ENCODE data around the gene RBBP5. TPM values are rescaled to one million over a fixed set of nuclear protein-coding genes. Genes with fewer than 3 reads are reported as not detected.

The RBBP5 gene
- total RNA-seq, 1 experiment from 2014 or later: 23.8 TPM

- ATAC-seq (no peak), DNase-seq (ENCODE audit: low spot score) (no peak)
- Mint-ChIP-seq H3K36me3 (no peaks in the 10 kb centered on the region), H3K9me3 (no peaks in the 10 kb centered on the region), H3K4me1 (0 out of 2 replicates have a peak, but pooled peaks cover 2% of the 10 kb centered on the region), H3K27ac (no peak overlapping the region), H3K27me3 (ENCODE audit: low read depth) (no peaks in the 10 kb centered on the region), H3K4me3 (no peak overlapping the region)
- ChIA-PET POLR2A (interaction anchor here (0.6 to 0.7 kb wide), 2 partner anchors 27 to 43 kb away, joined by 3 to 4 read pairs; no protein-coding TSS in a partner anchor), CTCF (interaction anchor here (0.7 to 5.6 kb wide), 4 partner anchors 9 to 283 kb away, joined by 3 to 23 read pairs (median 8); no protein-coding TSS in a partner anchor)
- TF ChIP-seq IRF2 (CRISPR knock-in tag; IDR thresholded peaks at IDR 0.05; ENCODE audit: borderline replicate concordance, low read depth): no peak
- no peak for TF ChIP-seq ZNF219 (CRISPR knock-in tag; IDR thresholded peaks at IDR 0.05; ENCODE audit: borderline replicate concordance)
- TF ChIP-seq ETV6 (CRISPR knock-in tag; IDR thresholded peaks at IDR 0.05): no peak
- TF ChIP-seq JAZF1 (CRISPR knock-in tag; IDR thresholded peaks at IDR 0.05): no peak
- no peak for TF ChIP-seq ARID4B (CRISPR knock-in tag; IDR thresholded peaks at IDR 0.05; ENCODE audit: borderline replicate concordance)
- TF ChIP-seq HMGA2 (CRISPR knock-in tag; IDR thresholded peaks at IDR 0.05): no peak
- no peak for TF ChIP-seq FOXP4 (CRISPR knock-in tag; IDR thresholded peaks at IDR 0.05)
- TF ChIP-seq TCF7 (CRISPR knock-in tag; IDR thresholded peaks at IDR 0.05; ENCODE audit: low read depth): no peak
- TF ChIP-seq ZNF671 (CRISPR knock-in tag; IDR thresholded peaks at IDR 0.05): no peak
These were observed 50.8 kb downstream of the RBBP5 start for GRCh38 chr1:205071028-205071409.

- ATAC-seq: no peak
- no peak for TF ChIP-seq TP53 (CRISPR knock-in tag; IDR thresholded peaks at IDR 0.05)
- TF ChIP-seq ZNF138 (CRISPR knock-in tag; conservative IDR thresholded peaks at IDR 0.05): no peak
- no peak for TF ChIP-seq SP1 (CRISPR knock-in tag; conservative IDR thresholded peaks at IDR 0.05)
- TF ChIP-seq ZNF281 (CRISPR knock-in tag; IDR thresholded peaks at IDR 0.05): no peak
- TF ChIP-seq PRDM15 (CRISPR knock-in tag; IDR thresholded peaks at IDR 0.05): no peak
- TF ChIP-seq AFF4 (CRISPR knock-in tag; IDR thresholded peaks at IDR 0.05; ENCODE audit: borderline replicate concordance): no peak
- TF ChIP-seq TEAD4 (CRISPR knock-in tag; IDR thresholded peaks at IDR 0.05): no peak
- no peak for TF ChIP-seq FOXP1 (CRISPR knock-in tag; IDR thresholded peaks at IDR 0.05; ENCODE audit: borderline replicate concordance)
These were observed 52.2 kb downstream of the RBBP5 start for GRCh38 chr1:205069371-205070125.

More at GRCh38 chr1:205069371-205070125, 52.2 kb downstream of the RBBP5 start:
- H3K9me3 Mint-ChIP-seq: no peaks in the 10 kb centered on the region
- CTCF ChIA-PET: interaction anchor here (1.2 to 1.8 kb wide), 3 partner anchors 8 to 80 kb away, joined by 3 to 8 read pairs (median 5); no protein-coding TSS in a partner anchor
- H3K27me3 Mint-ChIP-seq (ENCODE audit: low read depth): no peaks in the 10 kb centered on the region
- H3K36me3 Mint-ChIP-seq: no peaks in the 10 kb centered on the region
- POLR2A ChIA-PET: no interaction called here
- H3K4me1 Mint-ChIP-seq: 0 out of 2 replicates have a peak, but pooled peaks cover 2% of the 10 kb centered on the region
- DNase-seq (ENCODE audit: low spot score): no peak
- H3K27ac Mint-ChIP-seq: no peak overlapping the region
- no peak overlapping the region for H3K4me3 Mint-ChIP-seq
